HCT116 (cell line): Measurements from ENCODE around the gene PRRT1B. TPM values are rescaled to one million over a fixed set of nuclear protein-coding genes. Genes with fewer than 3 reads are reported as not detected.

Experiments used
- ATAC-seq: fragments of 200-7000 bp; cut with Tn5 transposase; 2 replicates; pipeline ENCODE4 v1.9.1; 2020; ENCODE audit warnings: mild to moderate bottlenecking, moderate library complexity
- BruUV-seq: library from RNA; stranded (reverse); fragments of 400-500 nt; replicated peaks from 2 replicates; lab custom pipeline; 2021; lab: Mats Ljungman, UMichigan
- CTCF ChIA-PET: fragments of 300-600 bp; sonication (Branson Sonifier 250); formaldehyde crosslinking; loops from one replicate; lab custom pipeline; 2021; ENCODE audit warnings: antibody characterized with exemption; lab: Charles Lee
- POLR2A ChIA-PET: fragments of 300-600, 350-600 bp; sonication (Branson Sonifier 250); formaldehyde crosslinking; loops from one replicate; lab custom pipeline; 2021; ENCODE audit warnings: antibody characterized with exemption; lab: Charles Lee
- RAD21 ChIA-PET, 2 experiments: fragments of 300-600 bp; sonication (Branson Sonifier 250); formaldehyde crosslinking; loops; one replicate each; lab custom pipeline; 2023; ENCODE audit warnings: low total read pairs in 2 of 2; ENCODE audit not compliant: uncharacterized antibody in 2 of 2, unreplicated experiment in 2 of 2, low non-redundant PET in 1 of 2; lab: Charles Lee
- DNase-seq: peaks from one replicate; pipeline ENCODE4 v3.0.0-alpha.2; 2010; ENCODE audit warnings: low read depth, low spot score
- H2AFZ ChIP-seq: fragments of 200-600 bp; shearing (Covaris generic), sonication (generic); 2 replicates; pipeline ENCODE4 v1.6.1; 2017; ENCODE audit warnings: low read depth, mixed run types, mixed read lengths, antibody characterized with exemption, low read length; ENCODE audit not compliant: poor library complexity, severe bottlenecking
- H3K27ac ChIP-seq: 2 replicates; pipeline ENCODE4 v1.5.1; 2012; ENCODE audit warnings: low read depth, low read length
- H3K27me3 ChIP-seq: fragments of 200-600 bp; sonication (generic); 2 replicates; pipeline ENCODE4 v1.6.1; 2016; ENCODE audit warnings: mixed run types, low read length, mixed read lengths; ENCODE audit not compliant: insufficient read depth
- H3K36me3 ChIP-seq, 2 experiments: fragments of 200-500 bp in 1 of 2; fragments of 200-600 bp in 1 of 2; sonication (Bioruptor generic) in 1 of 2; sonication (generic) in 1 of 2; 2 replicates each; pipeline versions ENCODE4 v1.5.1 to v1.6.1; 2014 to 2016; ENCODE audit warnings: low read length in 2 of 2, inconsistent platforms in 1 of 2, mixed read lengths in 1 of 2, mixed run types in 1 of 2; ENCODE audit not compliant: insufficient read depth in 2 of 2, control insufficient read depth in 1 of 2
- H3K4me1 ChIP-seq, 2 experiments: fragments of 200-600 bp in 1 of 2; sonication (generic) in 1 of 2; 2 replicates each; pipeline versions ENCODE4 v1.5.1 to v1.6.1; 2012 to 2017; ENCODE audit warnings: low read length in 2 of 2, inconsistent platforms in 1 of 2, mild to moderate bottlenecking in 1 of 2, mixed read lengths in 1 of 2, mixed run types in 1 of 2, moderate library complexity in 1 of 2; ENCODE audit not compliant: insufficient read depth in 2 of 2, control insufficient read depth in 1 of 2
- H3K4me2 ChIP-seq: fragments of 200-600 bp; sonication (generic); 2 replicates; pipeline ENCODE4 v1.6.1; 2017; ENCODE audit warnings: mixed run types, low read length, mixed read lengths
- H3K4me3 ChIP-seq, 2 experiments: fragments of 200-600 bp in 1 of 2; sonication (generic) in 1 of 2; replicated peaks in 1 of 2; 2 replicates each; pipeline ENCODE4 v1.5.1; 2011 to 2016; ENCODE audit warnings: low read length in 2 of 2, control low read depth in 1 of 2, low read depth in 1 of 2, mild to moderate bottlenecking in 1 of 2, mixed read lengths in 1 of 2, mixed run types in 1 of 2
- H3K79me2 ChIP-seq: fragments of 200-600 bp; sonication (generic); 2 replicates; pipeline ENCODE4 v1.6.1; 2017; ENCODE audit warnings: mild to moderate bottlenecking, mixed run types, low read length, moderate library complexity, mixed read lengths; ENCODE audit not compliant: insufficient read depth
- H3K9ac ChIP-seq: fragments of 200-600 bp; sonication (generic); 2 replicates; pipeline ENCODE4 v1.6.1; 2016; ENCODE audit warnings: low read length, mixed read lengths
- H3K9me2 ChIP-seq: fragments of 200-600 bp; sonication (generic), shearing (Covaris generic); 2 replicates; pipeline ENCODE4 v1.6.1; 2017; ENCODE audit warnings: mixed run types, mild to moderate bottlenecking, moderate library complexity; ENCODE audit not compliant: insufficient read depth
- H3K9me3 ChIP-seq, 2 experiments: fragments of 200-500 bp in 1 of 2; fragments of 200-600 bp in 1 of 2; sonication (Bioruptor generic) in 1 of 2; sonication (generic) in 1 of 2; 2 replicates each; pipeline ENCODE4 v1.6.1; 2014 to 2017; ENCODE audit warnings: low read length in 2 of 2, mixed read lengths in 2 of 2, inconsistent platforms in 1 of 2, low read depth in 1 of 2, mild to moderate bottlenecking in 1 of 2, mixed run types in 1 of 2, moderate library complexity in 1 of 2; ENCODE audit not compliant: control insufficient read depth in 1 of 2, insufficient read depth in 1 of 2
- H4K20me1 ChIP-seq: fragments of 200-600 bp; sonication (generic), shearing (Covaris generic); 2 replicates; pipeline ENCODE4 v1.6.1; 2017; ENCODE audit warnings: mixed run types, mild to moderate bottlenecking, moderate library complexity; ENCODE audit not compliant: insufficient read depth
- EGR1 ChIP-seq: IDR thresholded peaks from 2 replicates; pipeline ENCODE4 v1.6.1; 2012; ENCODE audit warnings: low read depth
- ELF1 ChIP-seq: IDR thresholded peaks from 2 replicates; pipeline ENCODE4 v1.6.1; 2012; ENCODE audit warnings: low read depth, borderline replicate concordance
- EZH2 ChIP-seq: fragments of 200-600 bp; sonication (generic); IDR thresholded peaks from 2 replicates; pipeline ENCODE4 v1.6.1; 2017; ENCODE audit warnings: antibody characterized with exemption, mixed run types
- JUND ChIP-seq: IDR thresholded peaks from 2 replicates; pipeline ENCODE4 v1.6.1; 2012
- SIN3A ChIP-seq: IDR thresholded peaks from 2 replicates; pipeline ENCODE4 v1.6.1; 2012; ENCODE audit warnings: low read depth
- SP1 ChIP-seq: IDR thresholded peaks from 2 replicates; pipeline ENCODE4 v1.6.1; 2012; ENCODE audit warnings: low read depth
- SRF ChIP-seq: IDR thresholded peaks from 2 replicates; pipeline ENCODE4 v1.6.1; 2012; ENCODE audit warnings: low read depth
- intact Hi-C: fragments of 100-400 bp; cut with micrococcal nuclease; formaldehyde crosslinking; loops from 2 replicates; pipeline ENCODE4 v1.10.0; 2022
- total RNA-seq: library from RNA; stranded (reverse); gene quantifications from one replicate; pipeline ENCODE4 v1.2.1, GENCODE V29; 2021; ENCODE audit not compliant: unreplicated experiment
- TF ChIP-seq, protein P1 (sequence below): IDR thresholded peaks from 2 replicates; pipeline ENCODE4 v1.6.1; 2011; ENCODE audit warnings: mild to moderate bottlenecking, low read length, moderate library complexity; ENCODE audit not compliant: insufficient replicate concordance; ENCODE audit errors: extremely low read depth
- TF ChIP-seq, protein P2 (sequence below), 3 experiments: fragments of 200-600 bp in 1 of 3; sonication (generic) in 1 of 3; IDR thresholded peaks in 2 of 3; conservative IDR thresholded peaks in 1 of 3; 2 replicates each; pipeline ENCODE4 v1.5.1; 2012 to 2017; ENCODE audit warnings: low read depth in 2 of 3, low read length in 2 of 3, antibody characterized with exemption in 1 of 3, borderline replicate concordance in 1 of 3, control low read depth in 1 of 3, mild to moderate bottlenecking in 1 of 3, mixed read lengths in 1 of 3, mixed run types in 1 of 3, moderate library complexity in 1 of 3; ENCODE audit not compliant: insufficient read depth in 1 of 3

PRRT1B gene
- total RNA-seq, 1 experiment from 2014 or later: not detected

DNA sequence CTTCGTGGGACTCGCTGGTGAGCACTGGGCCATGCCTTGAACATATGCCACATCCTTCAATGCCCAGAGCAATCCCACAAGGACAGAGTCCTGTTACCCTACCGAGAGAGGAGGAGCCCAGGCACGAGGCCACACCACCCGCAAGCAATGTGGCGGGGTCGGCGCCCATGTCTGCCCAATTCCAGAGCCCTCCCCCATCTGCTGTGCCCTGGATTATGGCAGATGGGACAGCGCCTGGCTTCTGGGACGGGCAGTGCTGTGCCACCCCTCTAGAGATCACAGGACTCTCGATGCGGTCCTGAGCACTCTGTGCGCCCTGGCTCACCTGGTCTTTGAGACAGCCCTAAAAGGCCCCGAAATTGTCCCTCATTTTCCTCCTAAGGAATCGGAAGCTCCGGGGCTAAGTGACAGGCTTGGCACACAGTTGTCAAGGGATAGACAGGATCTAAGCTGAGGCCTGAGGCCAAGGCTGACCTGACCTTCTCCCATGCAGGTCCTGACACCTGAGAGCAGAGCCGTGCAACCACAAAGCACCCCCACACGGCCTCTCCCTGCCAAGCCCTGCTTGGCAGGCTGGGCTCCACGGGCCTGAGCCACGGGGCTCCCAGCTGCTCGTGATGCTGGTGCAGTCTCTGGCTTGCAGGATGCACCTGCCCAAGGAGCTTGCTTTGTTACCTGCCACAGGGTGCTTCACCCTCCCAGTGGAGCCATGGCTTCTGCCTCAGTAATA lies 48.8 kb downstream of the PRRT1B start (continued):
- TF ChIP-seq, protein P1, sequence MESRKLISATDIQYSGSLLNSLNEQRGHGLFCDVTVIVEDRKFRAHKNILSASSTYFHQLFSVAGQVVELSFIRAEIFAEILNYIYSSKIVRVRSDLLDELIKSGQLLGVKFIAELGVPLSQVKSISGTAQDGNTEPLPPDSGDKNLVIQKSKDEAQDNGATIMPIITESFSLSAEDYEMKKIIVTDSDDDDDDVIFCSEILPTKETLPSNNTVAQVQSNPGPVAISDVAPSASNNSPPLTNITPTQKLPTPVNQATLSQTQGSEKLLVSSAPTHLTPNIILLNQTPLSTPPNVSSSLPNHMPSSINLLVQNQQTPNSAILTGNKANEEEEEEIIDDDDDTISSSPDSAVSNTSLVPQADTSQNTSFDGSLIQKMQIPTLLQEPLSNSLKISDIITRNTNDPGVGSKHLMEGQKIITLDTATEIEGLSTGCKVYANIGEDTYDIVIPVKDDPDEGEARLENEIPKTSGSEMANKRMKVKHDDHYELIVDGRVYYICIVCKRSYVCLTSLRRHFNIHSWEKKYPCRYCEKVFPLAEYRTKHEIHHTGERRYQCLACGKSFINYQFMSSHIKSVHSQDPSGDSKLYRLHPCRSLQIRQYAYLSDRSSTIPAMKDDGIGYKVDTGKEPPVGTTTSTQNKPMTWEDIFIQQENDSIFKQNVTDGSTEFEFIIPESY: no peak
- TF ChIP-seq, protein P2, sequence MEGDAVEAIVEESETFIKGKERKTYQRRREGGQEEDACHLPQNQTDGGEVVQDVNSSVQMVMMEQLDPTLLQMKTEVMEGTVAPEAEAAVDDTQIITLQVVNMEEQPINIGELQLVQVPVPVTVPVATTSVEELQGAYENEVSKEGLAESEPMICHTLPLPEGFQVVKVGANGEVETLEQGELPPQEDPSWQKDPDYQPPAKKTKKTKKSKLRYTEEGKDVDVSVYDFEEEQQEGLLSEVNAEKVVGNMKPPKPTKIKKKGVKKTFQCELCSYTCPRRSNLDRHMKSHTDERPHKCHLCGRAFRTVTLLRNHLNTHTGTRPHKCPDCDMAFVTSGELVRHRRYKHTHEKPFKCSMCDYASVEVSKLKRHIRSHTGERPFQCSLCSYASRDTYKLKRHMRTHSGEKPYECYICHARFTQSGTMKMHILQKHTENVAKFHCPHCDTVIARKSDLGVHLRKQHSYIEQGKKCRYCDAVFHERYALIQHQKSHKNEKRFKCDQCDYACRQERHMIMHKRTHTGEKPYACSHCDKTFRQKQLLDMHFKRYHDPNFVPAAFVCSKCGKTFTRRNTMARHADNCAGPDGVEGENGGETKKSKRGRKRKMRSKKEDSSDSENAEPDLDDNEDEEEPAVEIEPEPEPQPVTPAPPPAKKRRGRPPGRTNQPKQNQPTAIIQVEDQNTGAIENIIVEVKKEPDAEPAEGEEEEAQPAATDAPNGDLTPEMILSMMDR (IDR thresholded peaks at IDR 0.05 in 2 of 3, conservative IDR thresholded peaks at IDR 0.05 in 1 of 3; ENCODE audit: borderline replicate concordance in 1 of 3, insufficient read depth in 1 of 3, low read depth in 2 of 3, low read length in 2 of 3): no peak
- TF ChIP-seq SIN3A: no peak
- TF ChIP-seq, all 23 proteins: peak for 0

DNA sequence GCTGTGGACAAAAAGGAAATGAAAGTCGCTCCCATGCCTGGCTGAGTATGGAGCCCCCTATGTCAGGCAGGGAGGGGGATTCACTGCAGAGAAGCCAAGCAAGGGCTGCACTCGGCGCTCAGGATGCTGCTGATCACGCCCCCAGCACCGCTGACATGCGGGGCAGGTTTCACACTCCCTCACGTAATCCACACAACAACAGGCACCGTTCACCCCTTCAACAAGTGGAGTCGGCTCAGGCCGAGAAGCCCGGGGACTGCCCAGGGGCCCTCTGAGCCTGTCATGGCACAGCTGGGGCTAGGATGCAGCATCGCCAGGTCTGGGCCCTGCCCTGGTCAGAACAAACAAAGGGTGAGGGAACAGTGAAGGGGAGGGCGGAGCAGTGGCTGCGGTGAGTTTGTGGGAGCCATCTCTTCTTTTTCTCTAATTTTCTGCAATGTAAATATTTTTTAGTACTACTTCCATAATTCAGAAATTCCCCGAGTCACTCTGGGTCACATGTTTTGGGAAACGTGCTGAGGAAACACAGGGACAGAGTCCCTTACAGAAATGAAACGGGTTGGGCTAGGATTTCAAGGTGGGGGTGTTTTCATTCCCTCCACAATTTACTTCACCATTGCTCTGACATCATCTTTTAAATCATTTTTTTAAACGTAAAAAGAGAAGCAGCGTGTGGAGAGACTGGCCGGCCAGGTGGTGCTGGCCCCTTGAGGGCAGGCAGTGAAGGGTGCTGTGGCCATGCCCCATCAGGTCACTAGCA lies 49.8 kb downstream of the PRRT1B start:
- Histone ChIP-seq H3K36me3 (no peaks in the 10 kb centered on the region), H3K4me1 (no peaks in the 10 kb centered on the region), H4K20me1 (no peaks in the 10 kb centered on the region), H3K9me2 (no peaks in the 10 kb centered on the region), H2AFZ (no peak overlapping the region), H3K4me2 (no peak overlapping the region), H3K27ac (no peak overlapping the region), H3K9ac (no peak overlapping the region), H3K4me3 (no peak overlapping the region), H3K27me3 (no peaks in the 10 kb centered on the region), H3K9me3 (no peaks in the 10 kb centered on the region), H3K79me2 (no peaks in the 10 kb centered on the region)
- ATAC-seq (no peak), DNase-seq (no peak)
- no TSS peak for BruUV-seq
- POLR2A ChIA-PET: no interaction called here
- TF ChIP-seq EGR1 (no peak), SRF (no peak), JUND (no peak), ELF1 (no peak), SIN3A (no peak), SP1 (no peak), EZH2 (no peak)
- RAD21 ChIA-PET: no interaction called here
- intact Hi-C loops: no loop called here
- CTCF ChIA-PET: interaction anchor here (1.5 kb wide), 1 partner anchor 144 kb away, joined by 3 read pairs; no protein-coding TSS in a partner anchor
